ENCODE measurements around the gene AGAP5.
"Not testable (repeated sequence)": the region's sequence is repeated elsewhere in the genome, so short reads cannot be mapped to it uniquely, and the experiment has no call there.

Gene AGAP5

DNA sequence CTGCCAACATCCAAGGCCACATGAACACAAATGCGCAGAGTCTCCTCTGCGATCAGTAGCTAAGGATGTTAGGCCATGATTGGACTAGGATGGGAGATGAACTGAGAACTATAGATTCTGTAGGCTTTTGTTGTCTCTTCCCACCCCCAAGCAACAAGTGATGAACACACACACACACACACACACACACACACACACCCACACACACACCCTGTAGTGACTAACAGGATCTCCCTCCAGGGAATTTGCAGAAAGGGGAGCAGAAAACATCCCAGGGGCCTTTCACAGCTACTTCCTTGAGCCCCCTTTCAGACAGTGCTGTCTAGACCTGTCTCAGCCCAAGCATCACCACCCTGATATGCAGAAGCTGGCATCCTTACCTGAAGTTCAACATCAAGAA, 8.6 kb upstream of the AGAP5 start:
- H3K9me3 ChIP-seq (ENCODE audit: insufficient read depth, low read depth, low read length); H3K27ac ChIP-seq (ENCODE audit: low read depth, low read length); H4K12ac ChIP-seq (ENCODE audit: low read depth, low read length); H4K91ac ChIP-seq (ENCODE audit: low read depth, low read length); H3K9ac ChIP-seq (ENCODE audit: low read length); H2BK5ac ChIP-seq (ENCODE audit: low read depth, low read length, poor library complexity); H3K79me1 ChIP-seq (ENCODE audit: low read length); H3K36me3 ChIP-seq (ENCODE audit: control insufficient read depth in 1 of 2, insufficient read depth in 2 of 2, low read length in 2 of 2); H3K4me3 ChIP-seq (ENCODE audit: low read depth, low read length); H3K27me3 ChIP-seq (ENCODE audit: insufficient read depth, low read length); H3K4ac ChIP-seq (ENCODE audit: low read depth, low read length); H3K18ac ChIP-seq (ENCODE audit: low read length); H2BK120ac ChIP-seq (ENCODE audit: insufficient read depth, low read length, poor library complexity); H3K23ac ChIP-seq (ENCODE audit: low read length); H2BK12ac ChIP-seq (ENCODE audit: low read length); H3K4me1 ChIP-seq (ENCODE audit: control insufficient read depth in 1 of 2, insufficient read depth in 2 of 2, low read length in 2 of 2); DNase-seq; H3K79me2 ChIP-seq (ENCODE audit: control insufficient read depth, insufficient read depth, low read length, poor library complexity); H4K8ac ChIP-seq (ENCODE audit: low read depth, low read length); H3K4me2 ChIP-seq (ENCODE audit: low read length); H2AFZ ChIP-seq (ENCODE audit: insufficient read depth, low read length, poor library complexity); H3K14ac ChIP-seq (ENCODE audit: low read length); H2AK5ac ChIP-seq (ENCODE audit: low read length): not testable (repeated sequence)
- WGBS (ENCODE audit: extremely low coverage, insufficient coverage, insufficient read length), result no CpG with 5 or more reads among the region's 2 CpGs

GRCh38 chr10:73705506-73706072, 7.7 kb upstream of the AGAP5 start:
- H3K4ac ChIP-seq (ENCODE audit: low read depth, low read length); H2BK12ac ChIP-seq (ENCODE audit: low read length); H2BK5ac ChIP-seq (ENCODE audit: low read depth, low read length, poor library complexity); H4K8ac ChIP-seq (ENCODE audit: low read depth, low read length); H2AFZ ChIP-seq (ENCODE audit: insufficient read depth, low read length, poor library complexity); DNase-seq; H3K4me3 ChIP-seq (ENCODE audit: low read depth, low read length); H3K27ac ChIP-seq (ENCODE audit: low read depth, low read length); H3K18ac ChIP-seq (ENCODE audit: low read length); H4K91ac ChIP-seq (ENCODE audit: low read depth, low read length); H3K36me3 ChIP-seq (ENCODE audit: control insufficient read depth in 1 of 2, insufficient read depth in 2 of 2, low read length in 2 of 2); H3K14ac ChIP-seq (ENCODE audit: low read length); H3K23ac ChIP-seq (ENCODE audit: low read length); H2BK120ac ChIP-seq (ENCODE audit: insufficient read depth, low read length, poor library complexity); H4K12ac ChIP-seq (ENCODE audit: low read depth, low read length); H3K4me2 ChIP-seq (ENCODE audit: low read length); H3K79me2 ChIP-seq (ENCODE audit: control insufficient read depth, insufficient read depth, low read length, poor library complexity); H3K9me3 ChIP-seq (ENCODE audit: insufficient read depth, low read depth, low read length); H3K27me3 ChIP-seq (ENCODE audit: insufficient read depth, low read length); H2AK5ac ChIP-seq (ENCODE audit: low read length); H3K79me1 ChIP-seq (ENCODE audit: low read length); H3K4me1 ChIP-seq (ENCODE audit: control insufficient read depth in 1 of 2, insufficient read depth in 2 of 2, low read length in 2 of 2); H3K9ac ChIP-seq (ENCODE audit: low read length): not testable (repeated sequence)
- no CpG with 5 or more reads among the region's 1 CpG for WGBS (ENCODE audit: extremely low coverage, insufficient coverage, insufficient read length)

GRCh38 chr10:73703924-73704323, 6.0 kb upstream of the AGAP5 start:
- not testable (repeated sequence) for H3K14ac ChIP-seq (ENCODE audit: low read length); H3K79me1 ChIP-seq (ENCODE audit: low read length); H3K18ac ChIP-seq (ENCODE audit: low read length); H2AFZ ChIP-seq (ENCODE audit: insufficient read depth, low read length, poor library complexity); H2AK5ac ChIP-seq (ENCODE audit: low read length); H2BK120ac ChIP-seq (ENCODE audit: insufficient read depth, low read length, poor library complexity); H3K4me2 ChIP-seq (ENCODE audit: low read length); H3K36me3 ChIP-seq (ENCODE audit: control insufficient read depth in 1 of 2, insufficient read depth in 2 of 2, low read length in 2 of 2); H3K27me3 ChIP-seq (ENCODE audit: insufficient read depth, low read length); H3K27ac ChIP-seq (ENCODE audit: low read depth, low read length); H2BK12ac ChIP-seq (ENCODE audit: low read length); DNase-seq; H3K9ac ChIP-seq (ENCODE audit: low read length); H3K4me3 ChIP-seq (ENCODE audit: low read depth, low read length); H3K9me3 ChIP-seq (ENCODE audit: insufficient read depth, low read depth, low read length); H3K79me2 ChIP-seq (ENCODE audit: control insufficient read depth, insufficient read depth, low read length, poor library complexity); H2BK5ac ChIP-seq (ENCODE audit: low read depth, low read length, poor library complexity); H4K8ac ChIP-seq (ENCODE audit: low read depth, low read length); H3K23ac ChIP-seq (ENCODE audit: low read length); H4K91ac ChIP-seq (ENCODE audit: low read depth, low read length); H3K4ac ChIP-seq (ENCODE audit: low read depth, low read length); H4K12ac ChIP-seq (ENCODE audit: low read depth, low read length); H3K4me1 ChIP-seq (ENCODE audit: control insufficient read depth in 1 of 2, insufficient read depth in 2 of 2, low read length in 2 of 2)

- H3K14ac ChIP-seq (ENCODE audit: low read length); H2BK12ac ChIP-seq (ENCODE audit: low read length); H3K4me1 ChIP-seq (ENCODE audit: control insufficient read depth in 1 of 2, insufficient read depth in 2 of 2, low read length in 2 of 2); H3K79me2 ChIP-seq (ENCODE audit: control insufficient read depth, insufficient read depth, low read length, poor library complexity); H3K36me3 ChIP-seq (ENCODE audit: control insufficient read depth in 1 of 2, insufficient read depth in 2 of 2, low read length in 2 of 2); H2BK5ac ChIP-seq (ENCODE audit: low read depth, low read length, poor library complexity); H3K18ac ChIP-seq (ENCODE audit: low read length); H4K12ac ChIP-seq (ENCODE audit: low read depth, low read length); H3K4ac ChIP-seq (ENCODE audit: low read depth, low read length); H2AFZ ChIP-seq (ENCODE audit: insufficient read depth, low read length, poor library complexity); H2BK120ac ChIP-seq (ENCODE audit: insufficient read depth, low read length, poor library complexity); H3K23ac ChIP-seq (ENCODE audit: low read length); H3K4me2 ChIP-seq (ENCODE audit: low read length); H4K8ac ChIP-seq (ENCODE audit: low read depth, low read length); H3K9me3 ChIP-seq (ENCODE audit: insufficient read depth, low read depth, low read length); H3K27ac ChIP-seq (ENCODE audit: low read depth, low read length); H3K79me1 ChIP-seq (ENCODE audit: low read length); H3K4me3 ChIP-seq (ENCODE audit: low read depth, low read length); H4K91ac ChIP-seq (ENCODE audit: low read depth, low read length); H2AK5ac ChIP-seq (ENCODE audit: low read length); H3K27me3 ChIP-seq (ENCODE audit: insufficient read depth, low read length); H3K9ac ChIP-seq (ENCODE audit: low read length); DNase-seq: not testable (repeated sequence)
- WGBS (ENCODE audit: extremely low coverage, insufficient coverage, insufficient read length), result no CpG with 5 or more reads among the region's 2 CpGs
Measured at GRCh38 chr10:73698819-73699218, 910 bp upstream of the AGAP5 start.

Data from trophoblast cell (in vitro differentiated cells and primary cell).